ENCODE results near the gene LCORL. TPM values are rescaled to one million over a fixed set of nuclear protein-coding genes. Genes with fewer than 3 reads are reported as not detected.

LCORL gene
- total RNA-seq, 2 experiments from 2014 or later, result 31.4 to 37.4 TPM

DNA sequence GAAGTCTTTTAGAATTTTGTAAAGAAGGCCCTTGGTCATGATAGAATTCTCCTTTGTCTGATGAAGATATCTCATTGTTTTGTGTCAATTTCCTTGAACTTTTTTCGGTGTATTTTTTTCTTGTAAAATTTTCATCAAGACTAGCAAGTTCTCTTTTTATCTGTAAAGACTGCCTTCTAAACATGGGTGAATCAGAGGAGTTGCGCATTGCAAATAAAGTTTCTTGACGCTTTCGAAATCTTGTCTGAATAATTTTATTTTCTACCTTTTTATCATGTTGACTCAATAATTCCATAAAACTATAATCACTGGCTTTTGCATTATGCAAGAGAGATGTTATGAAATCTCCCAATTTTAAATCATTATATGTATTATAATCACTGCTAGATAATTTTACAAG, 144.6 kb downstream of the LCORL start:
- H3K79me2 ChIP-seq (ENCODE audit: insufficient read depth, low read depth, low read length), result no peaks in the 10 kb centered on the region
- no peaks in the 10 kb centered on the region for H3K4me1 ChIP-seq (ENCODE audit: insufficient read depth, low read length, poor library complexity, severe bottlenecking)
- DNase-seq (ENCODE audit: low spot score), result no peak
- no peak overlapping the region for H3K27ac ChIP-seq (ENCODE audit: low read depth, low read length, poor library complexity, severe bottlenecking)
- H4K20me1 ChIP-seq (ENCODE audit: insufficient read depth, low read length), result no peaks in the 10 kb centered on the region
- POLR2A ChIA-PET, result no interaction called here
- no peaks in the 10 kb centered on the region for H3K9me3 ChIP-seq (ENCODE audit: low read length)
- H3K36me3 ChIP-seq (ENCODE audit: insufficient read depth, low read length), result peaks cover 8% of the 10 kb centered on the region; the same call in 1 of the 2 replicates
- TSS peak; percentile 3 for BruUV-seq (replicated peaks)
- TF ChIP-seq, protein P1, sequence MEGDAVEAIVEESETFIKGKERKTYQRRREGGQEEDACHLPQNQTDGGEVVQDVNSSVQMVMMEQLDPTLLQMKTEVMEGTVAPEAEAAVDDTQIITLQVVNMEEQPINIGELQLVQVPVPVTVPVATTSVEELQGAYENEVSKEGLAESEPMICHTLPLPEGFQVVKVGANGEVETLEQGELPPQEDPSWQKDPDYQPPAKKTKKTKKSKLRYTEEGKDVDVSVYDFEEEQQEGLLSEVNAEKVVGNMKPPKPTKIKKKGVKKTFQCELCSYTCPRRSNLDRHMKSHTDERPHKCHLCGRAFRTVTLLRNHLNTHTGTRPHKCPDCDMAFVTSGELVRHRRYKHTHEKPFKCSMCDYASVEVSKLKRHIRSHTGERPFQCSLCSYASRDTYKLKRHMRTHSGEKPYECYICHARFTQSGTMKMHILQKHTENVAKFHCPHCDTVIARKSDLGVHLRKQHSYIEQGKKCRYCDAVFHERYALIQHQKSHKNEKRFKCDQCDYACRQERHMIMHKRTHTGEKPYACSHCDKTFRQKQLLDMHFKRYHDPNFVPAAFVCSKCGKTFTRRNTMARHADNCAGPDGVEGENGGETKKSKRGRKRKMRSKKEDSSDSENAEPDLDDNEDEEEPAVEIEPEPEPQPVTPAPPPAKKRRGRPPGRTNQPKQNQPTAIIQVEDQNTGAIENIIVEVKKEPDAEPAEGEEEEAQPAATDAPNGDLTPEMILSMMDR (conservative IDR thresholded peaks at IDR 0.05; ENCODE audit: low read length), result no peak
- TF ChIP-seq EZH2phosphoT487 (IDR thresholded peaks at IDR 0.05; ENCODE audit: borderline replicate concordance, low read depth, low read length), result no peak
- intact Hi-C loops (cut with micrococcal nuclease; ENCODE audit: unreplicated experiment), result no loop called here
- no peak overlapping the region for H3K4me3 ChIP-seq (ENCODE audit: low read depth, low read length, poor library complexity, severe bottlenecking)
- no peaks in the 10 kb centered on the region for H3K9me2 ChIP-seq (ENCODE audit: insufficient read depth, low read length)
- H3K4me2 ChIP-seq (ENCODE audit: low read length), result no peak overlapping the region
- H2AFZ ChIP-seq (ENCODE audit: low read length), result no peak overlapping the region
- CTCF ChIA-PET (ENCODE audit: unreplicated experiment), result no interaction called here

DNA sequence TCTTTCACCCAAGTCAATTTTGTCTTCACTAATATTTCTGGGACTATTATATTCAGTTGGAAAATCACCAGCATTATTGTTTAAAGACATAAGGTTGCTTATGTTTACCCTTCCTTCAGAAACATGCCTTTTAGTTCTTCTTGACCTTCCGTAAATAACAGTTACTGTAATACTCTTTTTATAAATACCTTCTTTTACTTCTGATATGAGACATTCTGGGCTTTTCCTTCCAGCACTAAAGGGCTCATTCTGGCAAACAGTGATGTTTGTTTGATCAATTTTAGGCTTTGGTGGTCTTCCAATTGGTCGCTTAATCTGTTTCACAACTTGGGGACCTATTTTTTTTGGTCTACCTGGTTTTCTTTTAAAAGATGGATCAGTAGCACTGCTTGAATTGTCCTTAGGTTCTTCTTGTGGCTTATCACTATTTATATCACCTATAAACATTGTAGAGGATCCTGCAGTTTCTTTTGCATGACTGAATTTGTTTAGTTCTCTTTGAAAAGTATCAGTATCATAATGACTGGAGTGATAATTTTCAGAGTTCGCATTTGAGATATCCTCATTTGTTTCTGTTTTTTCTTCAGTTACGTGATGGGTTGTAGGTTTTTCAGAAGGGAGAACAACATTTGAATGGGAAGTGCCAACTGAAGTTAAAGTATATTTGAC, 146.0 kb downstream of the LCORL start:
- TF ChIP-seq, protein P1 (conservative IDR thresholded peaks at IDR 0.05; ENCODE audit: low read length), result no peak
- TF ChIP-seq EZH2phosphoT487 (IDR thresholded peaks at IDR 0.05; ENCODE audit: borderline replicate concordance, low read depth, low read length), result no peak
- Histone ChIP-seq H3K27ac (ENCODE audit: low read depth, low read length, poor library complexity, severe bottlenecking) (no peak overlapping the region), H3K4me1 (ENCODE audit: insufficient read depth, low read length, poor library complexity, severe bottlenecking) (no peaks in the 10 kb centered on the region), H4K20me1 (ENCODE audit: insufficient read depth, low read length) (no peaks in the 10 kb centered on the region), H3K9me2 (ENCODE audit: insufficient read depth, low read length) (no peaks in the 10 kb centered on the region), H2AFZ (ENCODE audit: low read length) (no peak overlapping the region), H3K4me2 (ENCODE audit: low read length) (no peak overlapping the region), H3K36me3 (ENCODE audit: insufficient read depth, low read length) (peaks cover 8% of the 10 kb centered on the region; the same call in 1 of the 2 replicates), H3K4me3 (ENCODE audit: low read depth, low read length, poor library complexity, severe bottlenecking) (no peak overlapping the region), H3K79me2 (ENCODE audit: insufficient read depth, low read depth, low read length) (no peaks in the 10 kb centered on the region), H3K9me3 (ENCODE audit: low read length) (no peaks in the 10 kb centered on the region)
- CTCF ChIA-PET (ENCODE audit: unreplicated experiment), result no interaction called here
- BruUV-seq (replicated peaks), result no TSS peak
- intact Hi-C loops (cut with micrococcal nuclease; ENCODE audit: unreplicated experiment), result no loop called here
- DNase-seq (ENCODE audit: low spot score), result no peak
- POLR2A ChIA-PET, result interaction anchor here (0.5 kb wide), 1 partner anchor 417 kb away, joined by 4 read pairs; no protein-coding TSS in a partner anchor

DNA sequence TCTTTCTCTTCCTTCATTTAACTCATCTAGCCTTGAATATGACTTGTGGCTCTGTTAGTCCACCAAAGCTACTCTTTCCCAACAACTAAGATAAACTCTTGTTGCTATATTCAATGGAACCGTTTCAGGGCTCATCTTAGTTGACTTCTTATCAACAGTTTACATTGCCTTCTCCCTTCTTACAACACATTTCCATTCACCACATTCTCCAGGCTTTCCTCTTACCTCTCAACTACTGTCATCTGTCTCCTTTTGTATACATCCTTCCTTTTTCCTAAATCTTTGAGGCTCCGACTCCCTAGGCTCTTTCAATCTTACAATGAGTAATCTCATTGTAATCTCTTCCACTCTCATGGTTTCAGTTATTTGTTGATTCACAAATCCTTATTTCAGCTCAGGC, 152.2 kb downstream of the LCORL start:
- Histone ChIP-seq H3K36me3 (ENCODE audit: insufficient read depth, low read length) (no peaks in the 10 kb centered on the region; the same call in 1 of the 2 replicates), H3K4me1 (ENCODE audit: insufficient read depth, low read length, poor library complexity, severe bottlenecking) (no peaks in the 10 kb centered on the region), H3K9me3 (ENCODE audit: low read length) (no peaks in the 10 kb centered on the region), H3K27ac (ENCODE audit: low read depth, low read length, poor library complexity, severe bottlenecking) (no peak overlapping the region), H3K4me2 (ENCODE audit: low read length) (no peak overlapping the region), H2AFZ (ENCODE audit: low read length) (no peak overlapping the region), H3K9me2 (ENCODE audit: insufficient read depth, low read length) (no peaks in the 10 kb centered on the region), H3K79me2 (ENCODE audit: insufficient read depth, low read depth, low read length) (no peaks in the 10 kb centered on the region), H4K20me1 (ENCODE audit: insufficient read depth, low read length) (no peaks in the 10 kb centered on the region), H3K4me3 (ENCODE audit: low read depth, low read length, poor library complexity, severe bottlenecking) (no peak overlapping the region)
- ChIA-PET POLR2A (interaction anchor here (0.7 to 1.8 kb wide), 5 partner anchors 13 to 507 kb away, joined by 3 to 7 read pairs (median 3); no protein-coding TSS in a partner anchor), CTCF (ENCODE audit: unreplicated experiment) (interaction anchor here (0.9 kb wide), 1 partner anchor 55 kb away, joined by 3 read pairs; no protein-coding TSS in a partner anchor)
- TF ChIP-seq, protein P1 (conservative IDR thresholded peaks at IDR 0.05; ENCODE audit: low read length), result no peak
- no peak for TF ChIP-seq EZH2phosphoT487 (IDR thresholded peaks at IDR 0.05; ENCODE audit: borderline replicate concordance, low read depth, low read length)
- no peak for DNase-seq (ENCODE audit: low spot score)
- no TSS peak for BruUV-seq (replicated peaks)
- intact Hi-C loops (cut with micrococcal nuclease; ENCODE audit: unreplicated experiment), result no loop called here

All from OCI-LY7 (cell line).